HepG2 (cell line): ENCODE measurements around the gene BTRC. TPM values are rescaled to one million over a fixed set of nuclear protein-coding genes. Genes with fewer than 3 reads are reported as not detected.

Experiments used
- FOXP4 ChIP-seq: sonication (generic); formaldehyde crosslinking; IDR thresholded peaks from 2 replicates; pipeline ENCODE4 v1.4.0; 2020; ENCODE audit warnings: missing genetic modification reagents
- HCFC1 ChIP-seq: fragments of 150-350 bp; IDR thresholded peaks from 2 replicates; pipeline ENCODE4 v1.6.1; 2014; ENCODE audit warnings: low read depth, low read length
- HMG20A ChIP-seq: IDR thresholded peaks from 2 replicates; pipeline ENCODE4 v1.6.1; 2016; ENCODE audit warnings: borderline replicate concordance
- HMGXB4 ChIP-seq, 2 experiments: sonication (generic) in 1 of 2; formaldehyde crosslinking in 1 of 2; IDR thresholded peaks; 2 replicates each; pipeline versions ENCODE4 v1.4.0 to v1.6.1; 2018 to 2020; ENCODE audit warnings: missing genetic modification reagents in 2 of 2, borderline replicate concordance in 1 of 2, low read depth in 1 of 2, mild to moderate bottlenecking in 1 of 2, missing biosample characterization in 1 of 2
- HOXA5 ChIP-seq: sonication (generic); formaldehyde crosslinking; IDR thresholded peaks from 2 replicates; pipeline ENCODE4 v1.4.0; 2020; ENCODE audit warnings: missing genetic modification reagents
- MIER3 ChIP-seq: IDR thresholded peaks from 2 replicates; pipeline ENCODE4 v1.6.1; 2016; ENCODE audit warnings: missing compliant biosample characterization, borderline replicate concordance
- MXD1 ChIP-seq: sonication (generic); formaldehyde crosslinking; IDR thresholded peaks from 2 replicates; pipeline ENCODE4 v1.4.0; 2020; ENCODE audit warnings: mild to moderate bottlenecking, missing genetic modification reagents
- NR0B2 ChIP-seq: sonication (generic); formaldehyde crosslinking; IDR thresholded peaks from 2 replicates; pipeline ENCODE4 v1.4.0; 2020; ENCODE audit warnings: mild to moderate bottlenecking, missing genetic modification reagents
- NRL ChIP-seq: sonication (generic); formaldehyde crosslinking; IDR thresholded peaks from 2 replicates; pipeline ENCODE4 v1.5.0; 2020; ENCODE audit warnings: missing genetic modification reagents, mild to moderate bottlenecking, moderate library complexity, borderline replicate concordance
- PRDM15 ChIP-seq: sonication (generic); formaldehyde crosslinking; IDR thresholded peaks from 2 replicates; pipeline ENCODE4 v1.4.0; 2020; ENCODE audit warnings: missing genetic modification reagents
- SPEN ChIP-seq: sonication (generic); formaldehyde crosslinking; IDR thresholded peaks from 2 replicates; pipeline ENCODE4 v1.5.1; 2020; ENCODE audit warnings: low read depth, mild to moderate bottlenecking, missing genetic modification reagents
- TBX3 ChIP-seq: fragments of 450-650 bp; IDR thresholded peaks from 2 replicates; pipeline ENCODE4 v1.6.1; 2017; ENCODE audit warnings: antibody characterized with exemption, mild to moderate bottlenecking, inconsistent platforms, borderline replicate concordance
- YEATS2 ChIP-seq: sonication (generic); formaldehyde crosslinking; IDR thresholded peaks from 2 replicates; pipeline ENCODE4 v1.4.0; 2020; ENCODE audit warnings: missing genetic modification reagents, borderline replicate concordance
- ZBTB7B ChIP-seq: sonication (generic); formaldehyde crosslinking; IDR thresholded peaks from 2 replicates; pipeline ENCODE4 v1.4.0; 2020; ENCODE audit warnings: missing genetic modification reagents
- ZNF230 ChIP-seq: sonication (generic); formaldehyde crosslinking; IDR thresholded peaks from 2 replicates; pipeline ENCODE4 v1.4.0; 2020; ENCODE audit warnings: mild to moderate bottlenecking, missing genetic modification reagents
- ZNF33B ChIP-seq: sonication (generic); formaldehyde crosslinking; IDR thresholded peaks from 2 replicates; pipeline ENCODE4 v1.5.1; 2020; ENCODE audit warnings: mild to moderate bottlenecking, missing genetic modification reagents
- ZNF614 ChIP-seq: IDR thresholded peaks from 2 replicates; pipeline ENCODE4 v1.6.1; 2018; ENCODE audit warnings: missing biosample characterization, missing genetic modification reagents, inconsistent platforms, borderline replicate concordance
- ZNF619 ChIP-seq: sonication (generic); formaldehyde crosslinking; IDR thresholded peaks from 2 replicates; pipeline ENCODE4 v1.4.0; 2020; ENCODE audit warnings: mild to moderate bottlenecking, missing genetic modification reagents
- polyA plus RNA-seq, 8 experiments: library from polyadenylated mRNA; depleted of rRNA in 3 of 8; stranded (reverse) in 7 of 8; unstranded in 1 of 8; fragments of >200 nt; fragmentation: Illumina TruSeq in 4 of 8; extraction: Trizol in 4 of 8; gene quantifications; 2 replicates each; pipeline versions ENCODE4 v1.2.1 to v1.2.3, GENCODE V29; 2011 to 2016; ENCODE audit warnings: low read depth in 4 of 8, missing spikeins in 1 of 8, mixed read lengths in 1 of 8; ENCODE audit not compliant: insufficient read depth in 1 of 8
- total RNA-seq, 5 experiments: library from RNA; depleted of rRNA; stranded (reverse); fragments of >200 nt; fragmentation: Illumina TruSeq; extraction: Trizol; gene quantifications; 2 replicates each; pipeline ENCODE4 v1.2.3, GENCODE V29; 2016; ENCODE audit warnings: low read depth in 1 of 5

The BTRC gene
- total and polyA plus RNA-seq, 2 of the 13 experiments (the other 11 are each of a cell fraction or from before 2014, with no cell fraction given), result 12.0 to 14.4 TPM

- TF ChIP-seq NRL (CRISPR knock-in tag) (peak; percentile 48; the same call in 1 of the 2 replicates), MIER3 (CRISPR knock-in tag) (peak; percentile 45; the same call in 1 of the 2 replicates), HMG20A (no peak), ZNF614 (CRISPR knock-in tag) (0 out of 2 replicates have a peak, but pooled peaks have one; percentile 21), SPEN (peak; percentile 34; the same call in 1 of the 2 replicates), TBX3 (no peak), FOXP4 (CRISPR knock-in tag) (0 out of 2 replicates have a peak, but pooled peaks have one; percentile 4), HMGXB4 (CRISPR knock-in tag; IDR thresholded peaks at IDR 0.05; ENCODE audit: borderline replicate concordance in 1 of 2, low read depth in 1 of 2) (peak; percentile 60 to 68; a peak in 3 of 4 replicates), MXD1 (CRISPR knock-in tag) (no peak; the same call in 1 of the 2 replicates), ZNF619 (CRISPR knock-in tag) (no peak), HCFC1 (peak; percentile 66), YEATS2 (CRISPR knock-in tag) (peak; percentile 86), NR0B2 (no peak), ZBTB7B (CRISPR knock-in tag) (peak; percentile 81), PRDM15 (CRISPR knock-in tag) (peak; percentile 61), HOXA5 (CRISPR knock-in tag) (peak; percentile 77), ZNF33B (CRISPR knock-in tag) (no peak), ZNF230 (0 out of 2 replicates have a peak, but pooled peaks have one; percentile 75)
These were observed 234.0 kb downstream of the BTRC start, which contains the start of the genes DPCD and POLL (continued) for GRCh38 chr10:101587725-101588653.
